Dendritic cell treated with granulocyte-macrophage colony-stimulating factor and Interleukin-4, amounts not matched to agents 40 ng/mL and 50 ng/mL, for 4 days (primary cell): Measurements from ENCODE around the gene SNAI3.
A peak's percentile ranks its signal among the peaks of the same experiment; 100 is the strongest.

Source experiments
- H3K27ac Mint-ChIP-seq: one replicate; pipeline ENCODE4 v1.8.0; 2022; ENCODE audit warnings: mild to moderate bottlenecking, mixed read lengths
- H3K27me3 Mint-ChIP-seq: one replicate; pipeline ENCODE4 v1.8.0; 2022; ENCODE audit warnings: mild to moderate bottlenecking, mixed read lengths
- H3K36me3 Mint-ChIP-seq: one replicate; pipeline ENCODE4 v1.8.0; 2022; ENCODE audit warnings: low read depth, mixed read lengths
- H3K4me1 Mint-ChIP-seq: one replicate; pipeline ENCODE4 v1.8.0; 2022; ENCODE audit warnings: low read depth, mixed read lengths
- H3K4me3 Mint-ChIP-seq: one replicate; pipeline ENCODE4 v1.8.0; 2022; ENCODE audit warnings: mild to moderate bottlenecking, moderate library complexity, mixed read lengths
- H3K9me3 Mint-ChIP-seq: one replicate; pipeline ENCODE4 v1.8.0; 2022; ENCODE audit warnings: mixed read lengths
- intact Hi-C: fragments of 100-400 bp; cut with micrococcal nuclease; formaldehyde crosslinking; loops from one replicate; pipeline ENCODE4 v1.15.0; 2022

SNAI3 gene

DNA sequence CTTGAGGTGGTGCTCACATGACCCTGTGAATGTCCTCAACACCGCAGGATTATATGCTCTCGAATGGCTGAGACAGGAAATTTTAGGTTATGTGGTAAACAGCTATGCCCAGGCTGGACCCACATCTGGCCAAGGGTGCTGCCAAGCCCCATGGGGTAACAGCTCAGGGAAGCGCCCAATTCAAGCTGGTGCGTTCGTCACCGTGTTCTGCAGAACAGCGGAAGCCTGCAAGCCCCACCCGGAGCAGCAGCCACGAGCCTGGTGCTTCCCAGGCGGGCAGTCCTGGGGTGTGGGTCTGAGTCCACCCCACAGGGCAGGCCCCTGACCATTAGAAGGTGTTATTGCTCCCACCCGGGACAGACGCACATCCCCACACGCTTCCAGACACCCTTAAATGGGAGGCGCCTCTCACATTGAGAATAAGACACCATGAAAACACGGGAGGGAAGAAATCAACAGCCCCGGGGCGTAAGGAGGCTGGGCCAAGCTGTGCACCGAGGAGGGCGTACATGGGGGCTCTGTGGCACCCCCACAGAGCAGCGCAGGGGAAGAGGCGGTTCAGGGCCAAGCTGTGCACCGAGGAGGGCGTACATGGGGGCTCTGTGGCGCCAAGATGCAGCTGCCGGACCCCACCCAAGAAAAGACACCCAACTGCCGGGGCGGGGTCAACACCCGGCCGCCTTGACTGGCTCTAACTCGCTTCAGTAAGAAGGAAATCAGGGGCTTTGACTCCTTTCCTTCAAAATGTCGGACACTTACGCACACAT lies 32.5 kb downstream of the SNAI3 start:
- H3K27ac Mint-ChIP-seq: no peak overlapping the region
- H3K27me3 Mint-ChIP-seq: no peaks in the 10 kb centered on the region
- H3K36me3 Mint-ChIP-seq: peaks cover 100% of the 10 kb centered on the region
- H3K9me3 Mint-ChIP-seq: no peaks in the 10 kb centered on the region
- intact Hi-C loops: loop anchor here (5.0 kb wide), 1 partner anchor 34 kb away; the partner anchor contains the start of gene SNAI3
- peaks cover 29% of the 10 kb centered on the region for H3K4me1 Mint-ChIP-seq
- no peak overlapping the region for H3K4me3 Mint-ChIP-seq

DNA sequence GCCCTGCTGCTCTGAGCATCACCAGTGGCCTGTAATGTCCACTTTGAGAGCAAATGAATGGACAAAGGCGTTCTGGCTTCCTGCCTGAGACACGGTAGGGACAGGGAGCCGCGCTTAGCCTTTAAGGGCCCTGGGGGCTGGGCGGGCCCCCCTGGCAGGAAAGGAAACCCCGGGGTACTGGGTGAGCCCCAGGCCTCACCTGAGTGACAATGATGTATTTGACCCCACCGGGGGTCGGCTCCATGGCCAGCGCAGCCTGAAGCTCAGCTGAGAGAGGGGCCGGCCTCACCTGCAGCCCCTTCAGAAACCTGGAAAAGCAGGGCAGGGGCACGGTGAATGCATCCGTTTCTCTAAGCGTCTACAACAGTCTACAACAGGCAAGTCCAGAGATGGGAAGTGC lies 33.2 kb downstream of the SNAI3 start:
- H3K4me3 Mint-ChIP-seq: no peak overlapping the region
- no peaks in the 10 kb centered on the region for H3K9me3 Mint-ChIP-seq
- no peaks in the 10 kb centered on the region for H3K27me3 Mint-ChIP-seq
- intact Hi-C loops: loop anchor here (5.0 kb wide), 1 partner anchor 34 kb away; the partner anchor contains the start of gene SNAI3
- H3K36me3 Mint-ChIP-seq: peaks cover 100% of the 10 kb centered on the region
- peaks cover 36% of the 10 kb centered on the region for H3K4me1 Mint-ChIP-seq
- no peak overlapping the region for H3K27ac Mint-ChIP-seq

DNA sequence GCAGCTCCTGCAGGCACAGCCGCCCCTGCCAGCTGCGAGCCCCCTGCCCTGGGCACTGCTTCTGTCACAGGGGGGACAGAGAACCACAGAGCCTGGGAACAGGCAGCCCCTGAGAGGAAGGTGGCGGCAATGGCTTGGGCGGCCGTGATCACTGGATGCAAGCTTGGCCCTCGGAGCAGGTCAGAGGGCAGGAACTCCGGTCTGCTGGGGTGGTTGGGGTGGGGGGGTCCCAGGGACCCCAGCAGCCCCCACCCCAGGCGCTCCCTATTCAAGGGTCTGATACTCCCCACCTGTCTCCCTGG lies 33.6 kb downstream of the SNAI3 start:
- Mint-ChIP-seq H3K27me3 (no peaks in the 10 kb centered on the region), H3K9me3 (no peaks in the 10 kb centered on the region), H3K4me1 (peaks cover 39% of the 10 kb centered on the region), H3K36me3 (peaks cover 100% of the 10 kb centered on the region), H3K27ac (no peak overlapping the region), H3K4me3 (no peak overlapping the region)
- intact Hi-C loops: loop anchor here (5.0 kb wide), 1 partner anchor 35 kb away; the partner anchor contains the start of gene SNAI3

DNA sequence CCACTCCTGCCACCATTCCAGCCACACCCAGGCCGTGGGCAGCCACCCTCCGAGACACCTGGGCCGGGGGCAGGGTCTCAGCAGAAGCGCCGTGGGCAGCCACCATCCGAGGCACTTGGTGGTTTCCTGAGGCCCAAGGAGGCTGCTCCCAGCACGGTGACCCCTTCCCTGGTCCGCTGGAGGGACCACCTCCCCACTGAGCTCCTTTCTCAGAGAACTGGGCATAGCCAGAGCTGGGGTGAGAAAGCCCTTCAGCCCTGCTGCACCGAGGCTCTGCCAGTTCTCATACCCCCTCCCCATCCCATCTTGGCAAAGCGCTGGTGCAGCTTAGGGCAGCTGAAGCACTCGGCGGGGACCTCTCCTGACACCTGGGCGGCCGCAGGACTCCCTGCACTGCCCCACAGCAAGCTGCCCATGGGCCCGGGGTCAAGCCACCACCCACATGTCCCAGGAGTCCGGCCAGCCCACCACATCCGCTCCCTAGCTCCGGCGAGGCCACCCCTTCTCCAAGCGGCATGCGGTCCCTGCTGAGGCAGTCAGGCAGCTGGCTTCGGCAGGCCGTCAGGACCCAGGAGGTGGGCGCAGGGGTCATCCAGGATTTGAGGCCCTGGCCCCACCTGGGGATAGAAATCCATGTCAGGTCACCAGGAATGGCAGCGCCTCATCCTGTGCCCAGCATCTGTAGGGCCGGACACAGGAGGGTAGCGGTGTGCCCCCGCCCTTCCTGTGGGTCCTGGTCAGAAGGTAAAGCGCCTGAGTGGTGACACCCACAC lies 34.1 kb downstream of the SNAI3 start:
- Mint-ChIP-seq H3K27ac (peak overlapping the region; percentile 92), H3K9me3 (no peaks in the 10 kb centered on the region), H3K27me3 (no peaks in the 10 kb centered on the region), H3K4me1 (peaks cover 45% of the 10 kb centered on the region), H3K36me3 (peaks cover 100% of the 10 kb centered on the region), H3K4me3 (no peak overlapping the region)
- intact Hi-C loops: loop anchor here (2.0 to 5.0 kb wide), 2 partner anchors 35 to 55 kb away; partner anchors contain the start of genes CTU2, RNF166 and SNAI3

DNA sequence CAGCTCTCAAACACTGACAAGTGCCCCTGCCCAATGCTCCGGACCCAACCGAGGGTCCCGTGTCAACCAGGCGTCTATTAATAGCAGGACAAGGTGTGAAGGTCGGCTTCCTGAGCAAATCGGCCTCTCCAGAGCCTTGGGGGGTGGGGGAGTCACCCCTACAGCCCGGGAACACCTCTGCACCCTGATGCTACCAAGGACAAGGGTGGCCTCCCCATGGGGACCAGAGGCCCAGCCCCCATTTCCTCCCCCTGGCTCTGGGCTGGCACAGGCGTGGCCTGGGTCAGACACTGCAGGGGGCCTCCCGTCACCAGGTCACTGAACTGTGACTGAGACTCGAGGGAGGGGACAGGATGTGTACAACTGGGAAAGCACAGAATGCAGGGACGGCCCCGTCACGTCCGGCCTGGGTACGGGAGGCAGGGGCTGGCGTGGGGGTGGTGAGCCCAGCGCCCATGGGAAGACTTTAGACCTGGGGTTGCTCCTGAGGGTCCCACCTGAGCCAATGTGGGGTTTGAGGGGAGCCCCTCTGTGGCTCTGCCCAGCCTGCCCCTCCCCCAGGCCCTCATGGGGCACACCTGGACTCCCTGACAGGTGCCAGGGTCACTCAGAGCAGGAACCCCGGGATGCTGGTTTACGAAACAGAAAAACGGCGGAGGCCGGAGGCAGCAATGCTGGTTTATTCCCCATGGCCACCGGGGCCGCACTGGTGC lies 34.9 kb downstream of the SNAI3 start:
- H3K9me3 Mint-ChIP-seq: no peaks in the 10 kb centered on the region
- intact Hi-C loops: loop anchor here (2.0 to 5.0 kb wide), 2 partner anchors 36 to 55 kb away; partner anchors contain the start of genes CTU2, RNF166 and SNAI3
- peaks cover 50% of the 10 kb centered on the region for H3K4me1 Mint-ChIP-seq
- peaks cover 100% of the 10 kb centered on the region for H3K36me3 Mint-ChIP-seq
- H3K4me3 Mint-ChIP-seq: peak overlapping the region; percentile 94
- H3K27ac Mint-ChIP-seq: peak overlapping the region; percentile 92
- no peaks in the 10 kb centered on the region for H3K27me3 Mint-ChIP-seq

DNA sequence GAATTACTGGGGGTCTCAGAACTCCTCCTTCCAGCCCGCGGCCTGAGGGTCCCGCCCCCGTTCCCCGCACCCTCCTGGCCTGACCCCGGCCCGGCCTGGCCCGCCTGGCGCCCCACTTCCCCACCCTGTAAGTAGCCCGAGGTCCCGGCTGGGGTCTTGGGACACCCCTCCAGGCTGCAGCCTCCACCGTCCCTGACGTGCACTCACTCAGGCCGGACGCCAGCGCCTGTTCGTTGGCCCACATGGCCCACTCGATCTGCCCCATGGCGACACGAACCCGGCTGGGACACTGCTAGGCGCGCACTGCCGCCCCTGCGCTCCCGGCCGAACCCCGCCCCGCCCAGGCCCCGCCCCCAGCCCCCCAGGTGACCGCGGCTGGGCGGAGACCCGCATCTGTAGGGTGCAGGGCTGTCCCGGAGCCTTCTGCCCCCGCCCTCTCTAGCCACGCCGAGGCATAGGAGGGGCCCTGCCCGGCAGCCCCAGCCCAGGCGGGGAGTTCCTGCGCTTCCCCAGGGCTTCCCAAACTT lies 35.5 kb downstream of the SNAI3 start, which contains the start of gene CYBA:
CYBA (minus strand) TSS at position 305 of the 527 bp plus-strand sequence; CDS start at position 265, 40 bp downstream.
- H3K27ac Mint-ChIP-seq: peak within 1 kb of the TSS; percentile 92
- peak within 1 kb of the TSS; percentile 94 for H3K4me3 Mint-ChIP-seq
- peaks cover 57% of the 10 kb centered on the region for H3K4me1 Mint-ChIP-seq
- H3K27me3 Mint-ChIP-seq: no peaks in the 10 kb centered on the region
- no peaks in the 10 kb centered on the region for H3K9me3 Mint-ChIP-seq
- intact Hi-C loops: loop anchor here (2.0 to 5.0 kb wide), 2 partner anchors 36 to 56 kb away; partner anchors contain the start of genes CTU2, RNF166 and SNAI3
- peaks cover 100% of the 10 kb centered on the region for H3K36me3 Mint-ChIP-seq

DNA sequence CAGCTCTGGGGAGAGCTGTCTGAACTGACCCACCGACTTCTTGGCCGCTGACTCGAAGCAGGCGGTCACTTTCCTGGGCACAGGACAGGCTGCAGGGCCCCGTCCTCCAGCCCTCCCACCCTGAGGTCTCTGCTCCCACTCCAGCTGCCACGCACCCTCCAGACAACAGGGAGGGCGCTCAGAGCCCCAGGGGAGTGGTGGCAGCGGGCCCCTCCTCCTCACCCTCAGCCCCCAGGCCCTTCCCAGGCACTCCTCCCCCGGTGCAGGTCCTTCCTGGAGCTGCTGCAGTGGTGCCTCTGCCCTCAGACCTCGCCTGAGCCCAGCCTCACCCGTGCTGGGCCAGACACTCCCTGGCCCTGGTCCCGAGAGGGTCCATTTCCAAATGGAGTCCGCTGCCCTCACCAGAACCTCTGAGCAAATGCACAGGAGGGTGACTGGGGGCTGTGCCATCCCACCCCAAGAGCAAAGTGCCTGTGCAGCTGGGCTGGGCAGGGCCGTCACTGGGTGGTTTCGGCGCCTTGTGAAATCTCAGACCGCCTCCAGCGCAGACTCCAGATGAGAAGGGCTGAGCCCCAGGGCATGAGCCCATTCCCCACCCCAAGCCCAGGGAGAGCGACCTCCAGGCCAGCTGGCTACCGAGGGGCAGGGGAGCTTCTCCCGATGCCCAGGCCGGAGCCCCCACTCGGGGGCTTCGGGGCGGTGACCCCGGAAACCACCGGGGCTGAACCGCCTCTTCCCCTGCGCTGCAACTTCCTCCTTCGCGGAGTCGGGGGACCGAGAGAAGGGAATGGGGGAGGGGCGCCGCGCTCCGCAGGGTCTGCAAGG lies 36.2 kb downstream of the SNAI3 start:
- intact Hi-C loops: loop anchor here (1.0 to 5.0 kb wide), 3 partner anchors 9 to 57 kb away; partner anchors contain the start of genes CTU2, RNF166 and SNAI3
- Mint-ChIP-seq H3K36me3 (peaks cover 100% of the 10 kb centered on the region), H3K4me1 (peaks cover 63% of the 10 kb centered on the region)

DNA sequence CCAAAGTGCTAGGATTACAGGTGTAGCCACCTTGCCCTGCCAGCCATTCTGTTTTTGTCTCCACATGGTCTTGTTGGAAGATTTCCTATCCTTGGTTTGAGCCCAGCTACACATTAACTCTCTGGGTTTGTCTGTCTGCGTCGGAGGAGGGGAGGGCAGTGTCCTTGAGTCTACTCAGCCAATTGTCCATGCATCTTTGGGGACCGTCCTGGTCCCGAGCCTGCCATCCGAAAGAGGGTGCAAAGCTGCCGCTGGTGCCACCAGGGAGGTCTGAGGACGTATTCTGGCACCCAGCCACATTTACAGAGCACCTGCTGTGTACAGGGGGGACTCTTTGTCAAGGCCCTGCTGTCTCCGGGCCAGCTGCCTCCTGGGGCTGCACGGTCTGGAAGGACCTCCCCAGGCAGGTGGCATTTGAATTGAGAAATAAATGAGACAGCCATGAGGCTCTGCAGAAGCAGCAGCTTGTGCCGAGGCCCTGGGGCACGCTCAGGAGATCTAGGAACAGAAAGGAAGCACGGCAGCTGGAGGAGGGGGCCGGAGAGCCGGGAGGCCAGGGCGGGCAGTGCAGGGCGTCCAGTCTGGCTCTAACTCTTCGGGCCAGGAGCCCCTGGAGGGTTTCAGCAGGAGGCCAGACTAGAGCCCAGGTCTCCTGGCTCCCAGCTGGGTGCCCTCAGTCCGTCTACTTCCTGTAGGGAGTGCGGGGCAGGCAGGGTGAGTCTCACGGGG lies 36.9 kb downstream of the SNAI3 start:
- peak overlapping the region; percentile 92 for H3K27ac Mint-ChIP-seq
- no peaks in the 10 kb centered on the region for H3K9me3 Mint-ChIP-seq
- H3K4me1 Mint-ChIP-seq: peaks cover 71% of the 10 kb centered on the region

More for the DNA sequence above, 36.2 kb downstream of the SNAI3 start:
- peak overlapping the region; percentile 92 for H3K27ac Mint-ChIP-seq
- H3K27me3 Mint-ChIP-seq: no peaks in the 10 kb centered on the region
- H3K4me3 Mint-ChIP-seq: peak overlapping the region; percentile 94
- H3K9me3 Mint-ChIP-seq: no peaks in the 10 kb centered on the region

DNA sequence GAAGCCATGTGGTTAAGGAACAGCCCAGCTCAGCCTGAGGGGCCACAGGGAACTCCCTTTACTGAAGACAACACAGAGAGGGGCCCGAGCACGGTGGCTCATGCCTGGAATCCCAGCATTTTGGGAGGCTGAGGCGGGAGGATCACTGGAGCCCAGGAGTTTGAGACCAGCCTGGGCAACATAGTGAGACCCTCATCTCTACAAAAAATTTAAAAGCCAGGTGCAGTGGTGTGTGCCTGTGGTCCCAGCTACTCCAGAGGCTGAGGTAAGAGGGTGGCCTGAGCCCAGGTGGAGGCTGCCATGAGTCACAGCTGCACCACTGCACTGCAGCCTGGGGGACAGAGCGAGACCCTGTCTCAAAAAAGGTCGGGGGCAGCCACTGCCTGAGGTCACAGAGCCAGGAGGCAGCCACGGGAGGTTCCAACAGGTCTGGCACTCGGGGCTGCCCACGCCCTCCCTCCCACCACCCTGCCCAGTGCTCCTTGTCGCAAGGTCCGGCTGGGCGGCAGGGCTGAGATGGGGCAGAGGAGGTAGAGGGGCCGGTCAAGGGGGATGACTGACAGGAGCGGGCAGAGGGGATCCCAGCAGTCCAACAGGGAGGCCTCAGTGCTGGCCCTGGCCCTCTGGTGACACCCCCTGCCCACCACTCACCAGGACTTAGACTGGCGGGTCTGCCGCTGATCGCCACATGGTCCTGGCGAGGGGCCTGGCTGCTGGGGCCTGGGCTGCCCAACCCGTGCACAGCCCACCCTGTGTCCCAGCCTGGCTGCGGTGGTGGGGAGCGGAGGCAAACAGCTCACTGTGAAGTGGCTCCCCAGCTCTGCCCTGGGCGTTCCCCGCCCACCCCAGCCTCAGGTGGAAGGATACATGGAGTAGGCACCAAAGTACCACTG lies 38.9 kb downstream of the SNAI3 start:
- peaks cover 87% of the 10 kb centered on the region for H3K4me1 Mint-ChIP-seq
- H3K27ac Mint-ChIP-seq: no peak overlapping the region
- H3K36me3 Mint-ChIP-seq: peaks cover 100% of the 10 kb centered on the region
- no peaks in the 10 kb centered on the region for H3K27me3 Mint-ChIP-seq
- H3K9me3 Mint-ChIP-seq: no peaks in the 10 kb centered on the region
- peak overlapping the region; percentile 30 for H3K4me3 Mint-ChIP-seq
- intact Hi-C loops: no loop called here

More for the DNA sequence above, 36.9 kb downstream of the SNAI3 start:
- intact Hi-C loops: loop anchor here (1.0 kb wide), 1 partner anchor 10 kb away; no protein-coding TSS in a partner anchor
- Mint-ChIP-seq H3K27me3 (no peaks in the 10 kb centered on the region), H3K4me3 (peak overlapping the region; percentile 94), H3K36me3 (peaks cover 100% of the 10 kb centered on the region)

DNA sequence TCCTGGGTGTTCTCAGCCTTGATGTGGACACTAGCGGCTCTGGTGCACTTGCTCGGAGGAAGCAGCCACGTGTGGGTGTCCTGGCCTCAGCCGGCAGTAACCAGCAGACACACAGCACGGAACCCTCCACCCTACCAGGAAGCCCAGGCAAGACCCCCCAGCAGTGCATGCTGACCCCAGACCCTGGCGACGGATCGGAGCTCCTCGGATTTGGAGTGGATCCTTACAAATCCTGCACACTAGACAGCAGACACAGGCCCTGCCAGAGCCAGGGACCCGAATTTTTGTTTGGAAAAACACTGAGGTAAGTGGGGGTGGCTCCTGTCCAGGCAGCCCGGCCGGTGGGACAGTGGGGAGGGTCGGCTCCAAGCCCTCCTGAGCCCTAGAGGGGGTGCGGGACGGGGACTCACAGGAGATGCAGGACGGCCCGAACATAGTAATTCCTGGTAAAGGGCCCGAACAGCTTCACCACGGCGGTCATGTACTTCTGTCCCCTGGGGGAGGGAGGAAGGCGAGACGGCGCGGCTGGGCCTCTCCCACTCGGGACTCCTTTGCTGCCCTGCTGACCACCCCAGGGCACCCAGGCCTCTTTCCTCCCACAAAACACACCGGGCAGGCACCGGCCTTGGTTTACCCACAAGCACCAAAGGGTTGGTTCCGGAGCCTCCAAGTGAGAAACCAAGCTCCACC lies 39.8 kb downstream of the SNAI3 start:
- Mint-ChIP-seq H3K27me3 (peaks cover under 1% of the 10 kb centered on the region), H3K27ac (no peak overlapping the region), H3K4me1 (peaks cover 87% of the 10 kb centered on the region), H3K36me3 (peaks cover 99% of the 10 kb centered on the region), H3K9me3 (no peaks in the 10 kb centered on the region), H3K4me3 (no peak overlapping the region)
- intact Hi-C loops: no loop called here

DNA sequence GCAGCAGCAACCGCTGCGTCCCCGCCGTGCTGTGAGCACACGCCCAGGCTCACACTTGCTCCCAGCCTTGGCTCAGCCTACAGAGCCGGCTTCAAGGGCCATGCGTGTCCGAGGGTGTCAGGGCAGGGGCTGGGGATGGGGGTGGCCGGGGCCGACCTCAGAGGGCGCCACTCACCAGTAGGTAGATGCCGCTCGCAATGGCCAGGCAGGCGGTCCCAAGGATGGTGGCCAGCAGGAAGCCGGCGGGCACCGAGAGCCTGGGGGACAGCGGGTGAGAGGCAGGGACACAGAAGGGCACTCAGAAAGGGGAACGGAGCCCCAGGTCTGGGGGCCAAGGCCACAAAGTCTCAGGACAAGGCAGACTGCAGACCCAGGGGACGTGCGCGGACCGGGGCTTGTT lies 40.4 kb downstream of the SNAI3 start:
- Mint-ChIP-seq H3K4me3 (no peak overlapping the region), H3K27me3 (peaks cover 6% of the 10 kb centered on the region), H3K27ac (no peak overlapping the region), H3K4me1 (peaks cover 86% of the 10 kb centered on the region), H3K36me3 (peaks cover 94% of the 10 kb centered on the region), H3K9me3 (no peaks in the 10 kb centered on the region)
- intact Hi-C loops: no loop called here
